HG03432 (cell line): ENCODE measurements around the gene ZNF532.

ENCODE experiments used
- ATAC-seq: cut with Tn5 transposase; IDR thresholded peaks from one replicate; pipeline ENCODE4 v1.9.1; 2021; ENCODE audit warnings: mild to moderate bottlenecking, moderate library complexity; ENCODE audit not compliant: unreplicated experiment

Gene ZNF532

GRCh38 chr18:59033359-59033758 is 168.7 kb downstream of the ZNF532 start:
- ATAC-seq: no peak

DNA sequence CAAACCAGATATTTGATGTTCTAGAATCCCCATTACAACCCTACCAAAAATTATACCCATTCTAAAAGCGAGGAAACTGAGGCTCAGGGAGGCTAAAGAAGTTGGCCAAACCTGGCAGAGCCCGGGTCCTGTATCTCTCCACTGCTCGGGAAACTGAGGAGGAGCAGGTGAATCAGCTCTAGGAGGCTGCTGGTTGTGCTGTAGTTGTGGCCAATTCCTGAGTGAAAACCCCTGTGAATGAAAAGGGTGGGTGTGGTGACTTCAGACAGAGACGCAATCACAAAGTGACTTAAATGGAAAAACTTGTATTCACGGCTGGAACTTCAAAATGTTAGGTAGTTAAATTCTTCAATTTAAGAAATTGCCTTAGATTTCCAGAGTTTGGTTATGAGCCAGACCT is 169.3 kb downstream of the ZNF532 start:
- no peak for ATAC-seq

DNA sequence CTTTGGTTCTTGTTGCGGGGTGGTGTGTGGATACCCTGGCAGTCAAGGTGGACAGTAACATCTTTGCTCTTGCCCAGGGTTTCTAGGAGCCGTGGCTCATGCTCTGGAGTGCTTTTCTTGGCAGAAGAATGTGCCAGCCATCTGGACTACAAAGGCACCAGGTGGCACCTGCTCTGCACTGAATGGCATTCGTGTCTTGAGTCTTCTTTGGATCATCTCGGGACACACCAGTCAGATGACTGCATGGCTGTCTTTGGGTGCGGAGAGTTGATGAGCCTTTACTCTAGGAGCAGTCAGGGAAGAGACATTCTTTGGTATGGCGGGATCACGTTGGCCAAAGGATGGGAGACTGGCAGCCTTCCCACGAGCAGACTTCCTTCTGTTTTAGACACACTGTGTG is 170.9 kb downstream of the ZNF532 start:
- no peak for ATAC-seq
